Uterus (tissue), 2 donors: ENCODE results near the gene IQSEC1.

Experiments
- CTCF ChIP-seq, 4 experiments: fragments of 200-600 bp in 2 of 4; fragments of 450-650 bp in 2 of 4; sonication (generic) in 2 of 4; IDR thresholded peaks; one replicate each; pipeline ENCODE4 v1.5.1; 2016 to 2019; ENCODE audit warnings: antibody characterized with exemption in 4 of 4, mild to moderate bottlenecking in 2 of 4, moderate library complexity in 1 of 4
- POLR2A ChIP-seq, 2 donors: fragments of 450-650 bp; IDR thresholded peaks; one replicate each; pipeline ENCODE4 v1.6.1; 2016; ENCODE audit warnings: antibody characterized with exemption in 2 of 2, mild to moderate bottlenecking in 1 of 2, moderate library complexity in 1 of 2

GRCh38 chr3:13053893-13054292, 19.3 kb downstream of the IQSEC1 start:
- TF ChIP-seq CTCF (IDR thresholded peaks at IDR 0.05) (no peak), POLR2A (IDR thresholded peaks at IDR 0.05) (no peak)
